ENCODE results near the gene RGS10. TPM values are rescaled to one million over a fixed set of nuclear protein-coding genes. Genes with fewer than 3 reads are reported as not detected.

Gene RGS10
- total RNA-seq, 4 donors from 2014 or later = 15.2 to 27.0 (median 23.0) TPM

DNA sequence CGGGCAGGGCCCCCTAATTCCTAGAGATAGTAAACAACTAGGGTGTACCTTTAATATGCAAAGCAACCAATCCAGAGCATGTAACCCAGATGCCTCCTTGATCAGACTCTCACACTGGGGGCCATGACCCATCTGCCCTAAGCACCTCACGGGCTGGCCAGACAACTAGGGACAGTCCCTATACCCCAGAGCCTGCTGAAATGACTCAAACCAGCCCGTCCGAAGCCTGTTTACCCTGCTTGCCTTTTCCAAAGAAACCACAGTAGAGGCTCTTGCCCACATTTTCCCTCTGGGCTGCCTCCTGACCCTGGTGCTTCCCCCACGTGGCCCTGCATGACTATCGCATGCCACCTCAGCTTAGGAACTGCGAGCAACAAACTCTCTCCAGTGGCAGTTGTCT is 46.2 kb downstream of the RGS10 start:
- 74% methylated on average over 6 of the region's 7 CpGs for WGBS
- no peaks in the 10 kb centered on the region for H3K27me3 ChIP-seq
- no peak overlapping the region for H3K4me3 ChIP-seq
- TF ChIP-seq EP300 (IDR thresholded peaks at IDR 0.05) = no peak
- TF ChIP-seq POLR2A (IDR thresholded peaks at IDR 0.05) = no peak
- no peak for TF ChIP-seq POLR2AphosphoS5 (IDR thresholded peaks at IDR 0.05)
- TF ChIP-seq, protein P1, sequence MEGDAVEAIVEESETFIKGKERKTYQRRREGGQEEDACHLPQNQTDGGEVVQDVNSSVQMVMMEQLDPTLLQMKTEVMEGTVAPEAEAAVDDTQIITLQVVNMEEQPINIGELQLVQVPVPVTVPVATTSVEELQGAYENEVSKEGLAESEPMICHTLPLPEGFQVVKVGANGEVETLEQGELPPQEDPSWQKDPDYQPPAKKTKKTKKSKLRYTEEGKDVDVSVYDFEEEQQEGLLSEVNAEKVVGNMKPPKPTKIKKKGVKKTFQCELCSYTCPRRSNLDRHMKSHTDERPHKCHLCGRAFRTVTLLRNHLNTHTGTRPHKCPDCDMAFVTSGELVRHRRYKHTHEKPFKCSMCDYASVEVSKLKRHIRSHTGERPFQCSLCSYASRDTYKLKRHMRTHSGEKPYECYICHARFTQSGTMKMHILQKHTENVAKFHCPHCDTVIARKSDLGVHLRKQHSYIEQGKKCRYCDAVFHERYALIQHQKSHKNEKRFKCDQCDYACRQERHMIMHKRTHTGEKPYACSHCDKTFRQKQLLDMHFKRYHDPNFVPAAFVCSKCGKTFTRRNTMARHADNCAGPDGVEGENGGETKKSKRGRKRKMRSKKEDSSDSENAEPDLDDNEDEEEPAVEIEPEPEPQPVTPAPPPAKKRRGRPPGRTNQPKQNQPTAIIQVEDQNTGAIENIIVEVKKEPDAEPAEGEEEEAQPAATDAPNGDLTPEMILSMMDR (IDR thresholded peaks at IDR 0.05) = no peak
- H3K9me3 ChIP-seq = no peaks in the 10 kb centered on the region
- H3K27ac ChIP-seq = no peak overlapping the region
- no peaks in the 10 kb centered on the region for H3K36me3 ChIP-seq
- peaks cover 8% of the 10 kb centered on the region for H3K4me1 ChIP-seq
- DNase-seq (ENCODE audit: low spot score in 2 of 2) = no peak

DNA sequence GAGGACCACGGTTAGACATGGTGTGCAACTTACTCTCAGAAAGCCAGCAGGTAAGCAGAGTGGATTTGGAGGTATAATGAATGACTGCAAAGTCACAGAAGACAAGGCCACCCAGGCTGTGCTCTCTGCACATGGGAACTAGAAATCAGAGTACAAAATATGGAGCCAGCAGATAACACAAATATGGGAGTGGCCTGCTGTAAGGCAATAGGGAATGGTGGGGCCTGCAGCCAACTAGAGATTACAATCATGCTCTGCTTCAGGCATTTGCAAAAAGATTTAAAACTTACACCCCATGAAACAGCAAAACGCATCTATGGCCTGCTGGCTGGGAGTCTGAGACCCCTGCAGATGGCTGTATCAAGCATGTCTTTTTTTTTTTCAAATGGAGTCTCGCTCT is 47.0 kb downstream of the RGS10 start:
- no peak for DNase-seq (ENCODE audit: low spot score in 2 of 2)
- TF ChIP-seq EP300 (IDR thresholded peaks at IDR 0.05) (no peak), POLR2AphosphoS5 (IDR thresholded peaks at IDR 0.05) (no peak), POLR2A (IDR thresholded peaks at IDR 0.05) (no peak)
- TF ChIP-seq, protein P1 (IDR thresholded peaks at IDR 0.05) = no peak
- 89% methylated on average over 3 of the region's 3 CpGs for WGBS
- H3K27ac ChIP-seq = no peak overlapping the region
- no peak overlapping the region for H3K4me3 ChIP-seq
- H3K27me3 ChIP-seq = no peaks in the 10 kb centered on the region
- H3K36me3 ChIP-seq = no peaks in the 10 kb centered on the region
- peaks cover 8% of the 10 kb centered on the region for H3K4me1 ChIP-seq
- H3K9me3 ChIP-seq = no peaks in the 10 kb centered on the region

DNA sequence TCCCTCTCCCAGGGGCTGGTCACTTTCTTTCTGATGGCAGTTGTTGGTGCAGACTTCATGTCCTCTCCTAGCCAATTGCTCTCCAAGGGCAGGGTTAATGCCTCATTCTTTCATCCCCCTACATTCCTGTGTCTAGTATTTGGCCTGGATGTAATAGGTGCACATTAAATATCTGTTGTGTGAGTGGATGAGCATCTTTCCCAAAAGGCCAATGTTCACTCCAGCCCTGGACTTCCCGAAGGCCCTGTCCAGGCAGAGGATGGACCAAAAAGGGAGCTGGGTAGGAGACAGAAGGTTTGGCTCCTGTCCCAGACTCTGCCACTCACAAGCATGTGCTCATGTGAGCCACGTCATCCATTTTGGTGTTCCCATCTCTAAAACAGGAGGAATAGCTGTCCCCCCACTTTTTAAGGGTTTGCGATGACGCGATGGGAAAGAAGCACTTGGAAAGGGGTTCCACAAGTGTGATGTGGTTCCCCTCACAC is 47.5 kb downstream of the RGS10 start:
- Histone ChIP-seq H3K36me3 (no peaks in the 10 kb centered on the region), H3K4me3 (no peak overlapping the region), H3K27ac (peak overlapping the region; percentile 32), H3K4me1 (peaks cover 8% of the 10 kb centered on the region), H3K27me3 (no peaks in the 10 kb centered on the region), H3K9me3 (no peaks in the 10 kb centered on the region)
- TF ChIP-seq POLR2AphosphoS5 (IDR thresholded peaks at IDR 0.05) (no peak), EP300 (IDR thresholded peaks at IDR 0.05) (no peak), POLR2A (IDR thresholded peaks at IDR 0.05) (no peak)
- TF ChIP-seq, protein P1 (IDR thresholded peaks at IDR 0.05) = no peak
- DNase-seq (ENCODE audit: low spot score in 2 of 2) = no peak
- WGBS = 93% methylated on average over 5 of the region's 5 CpGs

DNA sequence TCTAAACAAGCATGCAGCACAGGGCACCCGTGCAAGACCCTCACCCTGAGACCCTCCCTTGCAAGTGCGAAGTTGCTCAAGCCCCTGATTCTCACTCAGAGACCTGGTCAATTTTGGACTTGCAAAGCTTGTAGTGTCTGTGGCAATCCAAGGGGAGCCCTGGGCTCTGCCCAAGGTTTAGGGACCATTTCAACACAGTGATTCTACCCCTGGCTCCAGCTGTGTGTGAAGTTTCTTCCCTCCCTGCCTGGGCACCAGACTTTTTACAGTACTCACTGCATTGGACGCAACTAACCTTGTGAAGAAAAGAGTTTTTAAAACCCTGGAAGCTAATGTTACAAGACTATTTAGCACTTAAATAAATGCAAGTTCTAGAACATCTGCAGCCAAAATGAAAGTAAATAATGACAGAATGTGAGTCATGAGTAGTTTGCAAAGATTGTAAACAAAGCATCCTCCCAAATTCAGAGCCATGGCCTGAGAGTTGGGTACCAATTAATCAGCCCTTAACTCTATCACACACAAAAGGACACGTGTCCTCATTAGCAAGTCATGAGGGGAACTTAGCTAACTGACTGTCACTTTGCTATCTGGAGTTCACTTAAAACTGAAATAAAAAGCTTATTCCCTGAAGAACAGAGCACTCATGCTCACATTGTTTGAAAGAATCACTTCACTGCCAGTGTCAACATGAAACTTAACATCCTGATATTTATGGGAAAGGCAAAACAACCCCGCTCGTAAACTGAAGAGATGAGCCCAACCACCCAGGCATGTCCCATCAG is 48.1 kb downstream of the RGS10 start:
- peaks cover 15% of the 10 kb centered on the region for H3K4me1 ChIP-seq
- H3K4me3 ChIP-seq = no peak overlapping the region
- whole genome bisulfite sequencing = 65% methylated on average over 6 of the region's 6 CpGs
- H3K27me3 ChIP-seq = no peaks in the 10 kb centered on the region
- no peak for TF ChIP-seq POLR2A (IDR thresholded peaks at IDR 0.05)
- TF ChIP-seq, protein P1 (IDR thresholded peaks at IDR 0.05) = no peak
- TF ChIP-seq POLR2AphosphoS5 (IDR thresholded peaks at IDR 0.05) = no peak
- TF ChIP-seq EP300 (IDR thresholded peaks at IDR 0.05) = no peak
- no peak for DNase-seq (ENCODE audit: low spot score in 2 of 2)
- peak overlapping the region; percentile 32 for H3K27ac ChIP-seq
- no peaks in the 10 kb centered on the region for H3K9me3 ChIP-seq
- H3K36me3 ChIP-seq = no peaks in the 10 kb centered on the region

DNA sequence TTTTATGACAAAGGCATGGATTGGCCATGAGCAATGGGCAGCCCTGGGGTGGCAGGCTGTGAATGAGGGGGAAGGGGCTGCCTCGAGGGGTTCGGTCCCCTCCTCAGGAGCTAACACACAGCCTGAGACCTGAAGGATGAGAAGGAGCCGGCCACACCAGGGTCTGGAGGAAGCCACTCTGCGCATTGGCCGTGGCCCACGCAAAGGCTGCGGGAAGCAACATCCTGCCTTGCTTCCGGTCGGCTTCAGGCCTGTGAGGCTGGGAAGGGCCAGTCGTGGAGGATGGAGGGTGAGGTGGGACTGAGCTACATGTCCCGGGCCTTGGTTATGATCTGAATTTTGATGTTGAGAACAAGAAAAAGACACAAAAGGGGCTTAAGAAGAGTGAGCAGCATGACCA is 49.4 kb downstream of the RGS10 start:
- Histone ChIP-seq H3K9me3 (no peaks in the 10 kb centered on the region), H3K4me1 (peaks cover 17% of the 10 kb centered on the region), H3K4me3 (no peak overlapping the region), H3K36me3 (no peaks in the 10 kb centered on the region), H3K27me3 (no peaks in the 10 kb centered on the region), H3K27ac (no peak overlapping the region)
- no peak for DNase-seq (ENCODE audit: low spot score in 2 of 2)
- WGBS = 80% methylated on average over 11 of the region's 11 CpGs
- TF ChIP-seq, protein P1 (IDR thresholded peaks at IDR 0.05) = no peak
- no peak for TF ChIP-seq POLR2AphosphoS5 (IDR thresholded peaks at IDR 0.05)
- TF ChIP-seq POLR2A (IDR thresholded peaks at IDR 0.05) = no peak
- no peak for TF ChIP-seq EP300 (IDR thresholded peaks at IDR 0.05)
